OCI-LY7 (cell line): ENCODE results near the gene MAP3K5.

Experiments used
- EZH2phosphoT487 ChIP-seq: fragments of 200-600 bp; sonication (generic); IDR thresholded peaks from 2 replicates; pipeline ENCODE4 v1.6.1; 2018; ENCODE audit warnings: low read depth, borderline replicate concordance, mild to moderate bottlenecking, mixed run types, antibody characterized with exemption, low read length, moderate library complexity, mixed read lengths
- TF ChIP-seq, protein P1 (sequence below): fragments of 200-600 bp; sonication (generic); conservative IDR thresholded peaks from 2 replicates; pipeline ENCODE4 v1.5.1; 2014; ENCODE audit warnings: mild to moderate bottlenecking, antibody characterized with exemption, low read length, moderate library complexity, mixed read lengths

DNA sequence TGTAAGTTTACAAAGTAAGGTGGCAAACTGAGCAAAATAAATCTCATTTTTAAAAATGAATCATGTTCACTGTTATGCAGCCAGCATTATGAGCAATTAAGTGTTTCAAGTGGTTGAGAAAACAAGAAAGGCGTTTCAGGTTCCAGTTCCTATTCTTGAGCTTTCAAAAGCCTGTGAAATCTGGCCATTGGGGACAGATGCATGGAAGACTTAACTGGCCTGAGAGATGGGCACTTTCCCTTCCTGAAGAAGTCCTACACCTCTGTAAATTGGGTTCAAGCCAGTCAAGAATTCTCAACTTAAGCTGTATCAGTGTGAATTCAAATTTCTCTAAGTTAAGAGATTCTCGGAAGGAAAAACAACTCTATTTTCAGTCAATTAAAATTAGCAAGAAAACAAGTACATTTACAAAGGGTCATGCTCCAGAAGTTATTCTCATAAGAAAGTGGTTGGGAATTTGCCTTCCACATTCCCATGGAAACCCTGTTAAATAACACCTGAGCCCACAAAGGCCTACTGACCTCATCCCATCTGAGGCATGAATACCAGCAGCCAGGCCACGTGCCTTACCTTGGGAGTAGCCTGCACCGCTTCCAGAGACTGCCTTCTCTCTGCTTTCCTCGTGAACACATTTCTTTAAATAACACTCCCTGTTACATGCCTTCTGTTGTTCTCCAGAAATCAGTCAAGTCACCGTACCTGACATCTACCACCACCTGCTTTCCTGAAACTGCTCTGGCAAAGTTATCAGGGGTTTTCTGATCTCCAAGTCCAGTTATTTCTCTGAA is 19.4 kb downstream of the MAP3K5 start:
- TF ChIP-seq, protein P1, sequence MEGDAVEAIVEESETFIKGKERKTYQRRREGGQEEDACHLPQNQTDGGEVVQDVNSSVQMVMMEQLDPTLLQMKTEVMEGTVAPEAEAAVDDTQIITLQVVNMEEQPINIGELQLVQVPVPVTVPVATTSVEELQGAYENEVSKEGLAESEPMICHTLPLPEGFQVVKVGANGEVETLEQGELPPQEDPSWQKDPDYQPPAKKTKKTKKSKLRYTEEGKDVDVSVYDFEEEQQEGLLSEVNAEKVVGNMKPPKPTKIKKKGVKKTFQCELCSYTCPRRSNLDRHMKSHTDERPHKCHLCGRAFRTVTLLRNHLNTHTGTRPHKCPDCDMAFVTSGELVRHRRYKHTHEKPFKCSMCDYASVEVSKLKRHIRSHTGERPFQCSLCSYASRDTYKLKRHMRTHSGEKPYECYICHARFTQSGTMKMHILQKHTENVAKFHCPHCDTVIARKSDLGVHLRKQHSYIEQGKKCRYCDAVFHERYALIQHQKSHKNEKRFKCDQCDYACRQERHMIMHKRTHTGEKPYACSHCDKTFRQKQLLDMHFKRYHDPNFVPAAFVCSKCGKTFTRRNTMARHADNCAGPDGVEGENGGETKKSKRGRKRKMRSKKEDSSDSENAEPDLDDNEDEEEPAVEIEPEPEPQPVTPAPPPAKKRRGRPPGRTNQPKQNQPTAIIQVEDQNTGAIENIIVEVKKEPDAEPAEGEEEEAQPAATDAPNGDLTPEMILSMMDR = no peak
- TF ChIP-seq EZH2phosphoT487 = no peak
